C4-2B (cell line): ENCODE data around the gene MICAL2.

Experiments used
- ZFX ChIP-seq: fragments of 450-650 bp; IDR thresholded peaks from 2 replicates; pipeline ENCODE4 v1.6.1; 2017
- TF ChIP-seq, protein P1 (sequence below): fragments of 450-650 bp; conservative IDR thresholded peaks from 2 replicates; pipeline ENCODE4 v1.5.1; 2017; ENCODE audit warnings: mild to moderate bottlenecking

DNA sequence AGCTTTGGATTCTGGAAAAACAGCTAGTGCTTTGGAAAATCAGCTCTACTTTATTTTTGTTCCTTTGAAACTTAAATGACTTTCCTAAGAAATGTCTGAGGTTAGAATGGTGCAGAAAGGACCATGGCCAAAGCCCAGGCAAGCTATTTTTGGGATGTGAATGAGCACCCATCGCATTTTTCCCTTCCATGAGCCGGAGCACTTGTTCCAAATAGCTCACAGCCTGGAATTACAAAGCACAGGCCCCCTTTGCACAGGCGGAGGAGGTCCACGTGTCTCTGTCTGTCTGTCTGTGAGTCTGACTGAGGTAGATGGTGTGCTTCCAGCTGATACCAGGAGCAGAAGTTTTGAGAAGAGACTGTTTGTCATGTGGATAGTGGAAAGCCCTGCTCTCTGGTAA lies 50.7 kb downstream of the MICAL2 start:
- TF ChIP-seq, protein P1, sequence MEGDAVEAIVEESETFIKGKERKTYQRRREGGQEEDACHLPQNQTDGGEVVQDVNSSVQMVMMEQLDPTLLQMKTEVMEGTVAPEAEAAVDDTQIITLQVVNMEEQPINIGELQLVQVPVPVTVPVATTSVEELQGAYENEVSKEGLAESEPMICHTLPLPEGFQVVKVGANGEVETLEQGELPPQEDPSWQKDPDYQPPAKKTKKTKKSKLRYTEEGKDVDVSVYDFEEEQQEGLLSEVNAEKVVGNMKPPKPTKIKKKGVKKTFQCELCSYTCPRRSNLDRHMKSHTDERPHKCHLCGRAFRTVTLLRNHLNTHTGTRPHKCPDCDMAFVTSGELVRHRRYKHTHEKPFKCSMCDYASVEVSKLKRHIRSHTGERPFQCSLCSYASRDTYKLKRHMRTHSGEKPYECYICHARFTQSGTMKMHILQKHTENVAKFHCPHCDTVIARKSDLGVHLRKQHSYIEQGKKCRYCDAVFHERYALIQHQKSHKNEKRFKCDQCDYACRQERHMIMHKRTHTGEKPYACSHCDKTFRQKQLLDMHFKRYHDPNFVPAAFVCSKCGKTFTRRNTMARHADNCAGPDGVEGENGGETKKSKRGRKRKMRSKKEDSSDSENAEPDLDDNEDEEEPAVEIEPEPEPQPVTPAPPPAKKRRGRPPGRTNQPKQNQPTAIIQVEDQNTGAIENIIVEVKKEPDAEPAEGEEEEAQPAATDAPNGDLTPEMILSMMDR: no peak
- no peak for TF ChIP-seq ZFX
